PC-9 (cell line): ENCODE data around the gene ZFHX2.

Experiments used
- CTCF ChIP-seq: fragments of 200-600 bp; sonication (generic); conservative IDR thresholded peaks from 2 replicates; pipeline ENCODE4 v1.6.1; 2017; ENCODE audit warnings: mixed run types, antibody characterized with exemption, mild to moderate bottlenecking, moderate library complexity
- EZH2 ChIP-seq: fragments of 200-600 bp; sonication (generic); IDR thresholded peaks from 2 replicates; pipeline ENCODE4 v1.8.0; 2017; ENCODE audit warnings: antibody characterized with exemption, low read depth

GRCh38 chr14:23544511-23545447 is 6.8 kb downstream of the ZFHX2 start:
- TF ChIP-seq CTCF (no peak), EZH2 (no peak)
